A549 (cell line): ENCODE measurements around the gene WLS. TPM values are rescaled to one million over a fixed set of nuclear protein-coding genes. Genes with fewer than 3 reads are reported as not detected.

Experiments
- ATAC-seq, 2 experiments: fragments of 200-7000 bp in 1 of 2; fragments of >200 bp in 1 of 2; cut with Nextera tagmentation in 1 of 2; cut with Tn5 transposase in 1 of 2; 3 replicates each; pipeline versions ENCODE4 v1.8.0 to v1.9.1; 2018 to 2020; ENCODE audit warnings: mild to moderate bottlenecking in 1 of 2, moderate library complexity in 1 of 2
- CTCF ChIA-PET: fragments of 300-600 bp; sonication (Branson Sonifier 250); formaldehyde crosslinking; extraction: SDS; loops from one replicate; lab custom pipeline; 2021; ENCODE audit warnings: antibody characterized with exemption, inconsistent platforms; lab: Yijun Ruan, JAX
- POLR2A ChIA-PET: fragments of 350-600 bp; formaldehyde crosslinking; extraction: SDS; loops from one replicate; lab custom pipeline; 2021; ENCODE audit warnings: antibody characterized with exemption, inconsistent platforms; lab: Yijun Ruan, JAX
- DNase-seq, 2 experiments: peaks; one replicate each; pipeline versions ENCODE4 v3.0.0 to v3.0.0-alpha.2; 2011 to 2016; ENCODE audit warnings: low read depth in 1 of 2, low spot score in 1 of 2
- FAIRE-seq: peaks from 2 replicates; lab custom pipeline; 2011; peaks lifted over from hg19 to GRCh38; lab: Jason Lieb, UNC
- H3K27ac ChIP-seq, 2 experiments: fragments of >200 bp; sonication (Bioruptor Twin); formaldehyde crosslinking; 3 replicates each; pipeline ENCODE4 v1.5.1; 2016 to 2017
- H3K4me1 ChIP-seq: fragments of >200 bp; sonication (Bioruptor Twin); formaldehyde crosslinking; 3 replicates; pipeline ENCODE4 v1.6.1; 2016
- H3K4me2 ChIP-seq: fragments of >200 bp; sonication (Bioruptor Twin); formaldehyde crosslinking; 3 replicates; pipeline ENCODE4 v1.6.1; 2016
- H3K4me3 ChIP-seq: fragments of >200 bp; sonication (Bioruptor Twin); formaldehyde crosslinking; 3 replicates; pipeline ENCODE4 v1.5.1; 2016
- H3K9me3 ChIP-seq: fragments of >200 bp; sonication (Bioruptor Twin); formaldehyde crosslinking; 3 replicates; pipeline ENCODE4 v1.6.1; 2016
- CEBPB ChIP-seq, 2 experiments: fragments of >200 bp in 1 of 2; sonication (Bioruptor Twin) in 1 of 2; formaldehyde crosslinking in 1 of 2; IDR thresholded peaks; 2 replicates each; pipeline ENCODE4 v1.6.1; 2012 to 2016
- CTCF ChIP-seq: fragments of >200 bp; sonication (Bioruptor Twin); formaldehyde crosslinking; IDR thresholded peaks from 3 replicates; pipeline ENCODE4 v1.5.1; 2016
- ELK1 ChIP-seq: fragments of 150-350 bp; IDR thresholded peaks from 2 replicates; pipeline ENCODE4 v1.6.1; 2014; ENCODE audit warnings: low read depth, mild to moderate bottlenecking, low read length
- EP300 ChIP-seq, 2 experiments: fragments of >200 bp; sonication (Bioruptor Twin); formaldehyde crosslinking; IDR thresholded peaks; 2 replicates in 1 of 2; 3 replicates in 1 of 2; pipeline ENCODE4 v1.6.1; 2016 to 2017
- FOSL2 ChIP-seq, 2 experiments: fragments of 450-650 bp in 1 of 2; fragments of >200 bp in 1 of 2; sonication (Bioruptor Twin) in 1 of 2; formaldehyde crosslinking; IDR thresholded peaks; 2 replicates each; pipeline versions ENCODE4 v1.5.0 to v1.6.1; 2016 to 2020; ENCODE audit warnings: mild to moderate bottlenecking in 1 of 2, moderate library complexity in 1 of 2
- FOXS1 ChIP-seq: fragments of 250-450 bp; sonication (Bioruptor Pico); IDR thresholded peaks from 2 replicates; pipeline ENCODE4 v1.5.0; 2020; ENCODE audit warnings: mild to moderate bottlenecking, moderate library complexity
- HES2 ChIP-seq: fragments of >200 bp; sonication (Bioruptor Twin); formaldehyde crosslinking; IDR thresholded peaks from 2 replicates; pipeline ENCODE4 v1.6.1; 2016
- HMGXB4 ChIP-seq: fragments of 250-450 bp; sonication (Bioruptor Pico); IDR thresholded peaks from 2 replicates; pipeline ENCODE4 v1.5.0; 2021; ENCODE audit warnings: mild to moderate bottlenecking, moderate library complexity, borderline replicate concordance
- JUNB ChIP-seq: fragments of >200 bp; sonication (Bioruptor Twin); formaldehyde crosslinking; IDR thresholded peaks from 2 replicates; pipeline ENCODE4 v1.6.1; 2016
- KDM1A ChIP-seq: fragments of 200-600 bp; sonication (generic); IDR thresholded peaks from 2 replicates; pipeline ENCODE4 v1.6.1; 2016; ENCODE audit warnings: low read depth, mild to moderate bottlenecking
- MAZ ChIP-seq: fragments of 150-350 bp; IDR thresholded peaks from 2 replicates; pipeline ENCODE4 v1.6.1; 2014; ENCODE audit warnings: antibody characterized with exemption, low read depth, low read length, borderline replicate concordance
- MYC ChIP-seq: IDR thresholded peaks from 2 replicates; pipeline ENCODE4 v1.6.1; 2012; ENCODE audit warnings: mild to moderate bottlenecking, inconsistent platforms, low read length, improper control_type of control experiment, borderline replicate concordance
- NFE2L2 ChIP-seq: fragments of 150-350 bp; conservative IDR thresholded peaks from 2 replicates; pipeline ENCODE4 v1.6.1; 2014; ENCODE audit warnings: low read length
- NPAS2 ChIP-seq: fragments of 250-450 bp; sonication (Bioruptor Pico); IDR thresholded peaks from 2 replicates; pipeline ENCODE4 v1.8.0; 2022; ENCODE audit warnings: mild to moderate bottlenecking, moderate library complexity, borderline replicate concordance
- NR3C1 ChIP-seq: fragments of >200 bp; sonication (Bioruptor Twin); formaldehyde crosslinking; IDR thresholded peaks from 3 replicates; pipeline ENCODE4 v1.6.1; 2017
- PHF8 ChIP-seq: fragments of 200-600 bp; sonication (generic); IDR thresholded peaks from 2 replicates; pipeline ENCODE4 v1.6.1; 2016; ENCODE audit warnings: low read depth, mild to moderate bottlenecking, antibody characterized with exemption, moderate library complexity, borderline replicate concordance
- POLR2A ChIP-seq: IDR thresholded peaks from 2 replicates; pipeline ENCODE4 v1.6.1; 2012; ENCODE audit warnings: mild to moderate bottlenecking, low read length
- RARB ChIP-seq: fragments of 250-450 bp; sonication (Bioruptor Pico); IDR thresholded peaks from 2 replicates; pipeline ENCODE4 v1.8.0; 2021; ENCODE audit warnings: mild to moderate bottlenecking, moderate library complexity
- TP53 ChIP-seq: fragments of 250-450 bp; sonication (Bioruptor Pico); IDR thresholded peaks from 2 replicates; pipeline ENCODE4 v1.5.0; 2021; ENCODE audit warnings: mild to moderate bottlenecking, moderate library complexity
- USF2 ChIP-seq: fragments of 450-650 bp; IDR thresholded peaks from 2 replicates; pipeline ENCODE4 v1.6.1; 2014; ENCODE audit warnings: antibody characterized with exemption
- ZNF302 ChIP-seq: fragments of 250-450 bp; sonication (Bioruptor Pico); IDR thresholded peaks from 2 replicates; pipeline ENCODE4 v1.9.0; 2021; ENCODE audit warnings: inconsistent platforms, mild to moderate bottlenecking, moderate library complexity
- WGBS: methylation state at CpG from one replicate; pipeline ENCODE4 v1.1.6; 2017; ENCODE audit errors: missing lambda C conversion rate; 5-methylcytosine and 5-hydroxymethylcytosine counted together
- polyA plus RNA-seq, 4 experiments: library from polyadenylated mRNA; depleted of rRNA in 3 of 4; stranded (reverse); fragments of >200 nt; fragmentation: RNase III in 1 of 4; extraction: RNeasy Plus Mini Kit Qiagen cat#74134 plus additional on column Dnase treatment in 1 of 4; gene quantifications; 2 replicates in 3 of 4; 3 replicates in 1 of 4; pipeline ENCODE4 v1.2.3, GENCODE V29; 2011 to 2017
- TF ChIP-seq, protein P1 (sequence below): fragments of >200 bp; sonication (Bioruptor Twin); formaldehyde crosslinking; IDR thresholded peaks from 3 replicates; pipeline ENCODE4 v1.6.1; 2016
- TF ChIP-seq, protein P2 (sequence below): IDR thresholded peaks from 2 replicates; pipeline ENCODE4 v1.6.1; 2012

The WLS gene
- polyA plus RNA-seq, 2 of the 4 experiments (the other 2 are of a cell fraction): 6.6 to 12.1 TPM

DNA sequence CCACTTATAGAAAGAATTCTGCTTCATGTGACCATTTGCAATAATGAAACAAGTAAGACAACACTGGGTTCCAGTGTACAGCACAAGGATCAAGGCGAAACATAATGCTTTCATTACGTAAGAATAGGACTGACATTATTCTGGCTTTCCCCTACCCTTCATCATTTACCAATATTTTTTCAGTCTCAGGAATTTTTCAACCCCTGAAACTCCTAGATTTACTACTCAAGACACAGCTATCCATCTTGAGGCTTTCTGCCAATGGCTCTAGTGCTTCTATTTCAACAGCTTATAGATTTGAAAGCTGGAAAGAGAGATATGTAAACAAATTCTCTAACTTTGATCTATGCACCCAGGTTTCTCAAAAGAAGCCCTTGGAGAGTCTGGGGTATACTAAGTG, 48.4 kb downstream of the WLS start (continued):
- TF ChIP-seq NPAS2 (no peak), USF2 (no peak), RARB (CRISPR knock-in tag) (no peak), NFE2L2 (no peak), CTCF (no peak), KDM1A (no peak), EP300 (IDR thresholded peaks at IDR 0.05) (no peak), TP53 (no peak)

DNA sequence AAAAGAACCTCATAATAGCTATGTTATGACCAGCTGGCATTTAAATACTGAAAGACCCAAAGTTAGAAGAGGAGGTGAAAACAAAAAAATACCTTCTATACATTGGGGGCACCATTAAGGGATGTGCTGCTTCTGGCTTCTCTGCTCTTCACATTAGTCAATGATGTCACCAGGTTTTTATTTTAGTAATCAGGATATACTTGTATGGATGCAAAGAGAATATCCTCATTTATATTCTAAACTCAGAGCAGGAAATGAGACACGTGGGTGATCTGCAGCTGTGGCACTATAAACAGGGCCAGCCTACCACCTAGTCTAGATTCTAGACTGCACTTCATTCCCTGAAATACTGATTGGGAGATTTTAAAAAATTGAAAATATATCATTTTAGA, 51.2 kb downstream of the WLS start:
- H3K4me2 ChIP-seq: no peak overlapping the region
- no peak for FAIRE-seq
- H3K4me3 ChIP-seq: no peak overlapping the region
- no peak overlapping the region for H3K27ac ChIP-seq
- DNase-seq: no peak
- ATAC-seq: no peak
- no peaks in the 10 kb centered on the region for H3K9me3 ChIP-seq
- no peak for TF ChIP-seq HMGXB4 (CRISPR knock-in tag)
- no peak for TF ChIP-seq KDM1A
- no peak for TF ChIP-seq JUNB
- TF ChIP-seq NR3C1: no peak
- TF ChIP-seq CEBPB (IDR thresholded peaks at IDR 0.05): no peak
- TF ChIP-seq FOXS1: no peak
- TF ChIP-seq POLR2A: no peak
- no peak for TF ChIP-seq ZNF302 (CRISPR knock-in tag)
- TF ChIP-seq, protein P1, sequence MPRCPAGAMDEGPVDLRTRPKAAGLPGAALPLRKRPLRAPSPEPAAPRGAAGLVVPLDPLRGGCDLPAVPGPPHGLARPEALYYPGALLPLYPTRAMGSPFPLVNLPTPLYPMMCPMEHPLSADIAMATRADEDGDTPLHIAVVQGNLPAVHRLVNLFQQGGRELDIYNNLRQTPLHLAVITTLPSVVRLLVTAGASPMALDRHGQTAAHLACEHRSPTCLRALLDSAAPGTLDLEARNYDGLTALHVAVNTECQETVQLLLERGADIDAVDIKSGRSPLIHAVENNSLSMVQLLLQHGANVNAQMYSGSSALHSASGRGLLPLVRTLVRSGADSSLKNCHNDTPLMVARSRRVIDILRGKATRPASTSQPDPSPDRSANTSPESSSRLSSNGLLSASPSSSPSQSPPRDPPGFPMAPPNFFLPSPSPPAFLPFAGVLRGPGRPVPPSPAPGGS: no peak
- no peak for TF ChIP-seq FOSL2 (IDR thresholded peaks at IDR 0.05)
- no peak for TF ChIP-seq FOSL2 (CRISPR knock-in tag; IDR thresholded peaks at IDR 0.05)
- TF ChIP-seq ELK1: no peak
- TF ChIP-seq, protein P2, sequence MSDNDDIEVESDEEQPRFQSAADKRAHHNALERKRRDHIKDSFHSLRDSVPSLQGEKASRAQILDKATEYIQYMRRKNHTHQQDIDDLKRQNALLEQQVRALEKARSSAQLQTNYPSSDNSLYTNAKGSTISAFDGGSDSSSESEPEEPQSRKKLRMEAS: no peak
- no peak for TF ChIP-seq MAZ
- TF ChIP-seq PHF8: no peak
- TF ChIP-seq NPAS2: no peak
- no peak for TF ChIP-seq MYC
- no peak for TF ChIP-seq HES2
- 4% methylated on average over 1 of the region's 1 CpG for WGBS
- ChIA-PET POLR2A (no interaction called here), CTCF (no interaction called here)
- H3K4me1 ChIP-seq: no peaks in the 10 kb centered on the region
